ENCODE measurements around the gene GPR78.

GRCh38 chr4:8550691-8551090, 29.5 kb upstream of the GPR78 start:
- TF ChIP-seq EZH2 (IDR thresholded peaks at IDR 0.05; ENCODE audit: insufficient read depth, poor library complexity, severe bottlenecking), result no peak
- no peak for TF ChIP-seq EZH2phosphoT487 (IDR thresholded peaks at IDR 0.05; ENCODE audit: insufficient read depth, low read depth)
